ENCODE measurements around the gene TRIM16. TPM values are rescaled to one million over a fixed set of nuclear protein-coding genes. Genes with fewer than 3 reads are reported as not detected.
"Not testable (repeated sequence)": the region's sequence is repeated elsewhere in the genome, so short reads cannot be mapped to it uniquely, and the experiment has no call there.

Gene TRIM16
- total RNA-seq, 1 donor from 2014 or later, result 22.0 TPM

DNA sequence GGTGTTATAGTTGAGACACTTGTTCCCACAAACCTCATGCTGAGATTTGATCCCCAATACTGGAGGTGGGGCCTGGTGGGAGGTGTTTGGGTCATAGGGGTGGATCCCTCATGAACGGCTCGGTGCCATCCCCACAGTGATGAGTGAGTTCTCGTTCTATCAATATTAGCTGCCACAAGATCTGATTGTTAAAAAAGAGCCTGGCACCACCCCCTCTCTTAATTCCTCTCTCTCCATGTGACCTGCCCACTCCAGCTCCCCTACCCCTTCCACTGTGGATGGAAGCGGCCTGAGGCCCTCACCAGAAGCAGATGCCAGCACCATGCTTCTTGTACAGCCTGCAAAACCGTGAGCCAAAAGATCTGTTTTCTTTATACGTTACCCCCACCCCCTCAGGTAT, 31.2 kb downstream of the TRIM16 start:
- intact Hi-C loops (cut with DNase I), result loop anchor here (5.0 kb wide), 1 partner anchor 34 kb away; no protein-coding TSS in a partner anchor
- Histone ChIP-seq H3K4me3 (no peak overlapping the region), H3K27ac (no peak overlapping the region), H3K36me3 (no peaks in the 10 kb centered on the region), H3K4me1 (peaks cover 0 to 13% of the 10 kb centered on the region in 2 donors), H3K27me3 (no peaks in the 10 kb centered on the region), H3K9me3 (no peaks in the 10 kb centered on the region)
- no peak for TF ChIP-seq CTCF (IDR thresholded peaks at IDR 0.05)
- no peak for DNase-seq (ENCODE audit: low spot score in 2 of 2)

DNA sequence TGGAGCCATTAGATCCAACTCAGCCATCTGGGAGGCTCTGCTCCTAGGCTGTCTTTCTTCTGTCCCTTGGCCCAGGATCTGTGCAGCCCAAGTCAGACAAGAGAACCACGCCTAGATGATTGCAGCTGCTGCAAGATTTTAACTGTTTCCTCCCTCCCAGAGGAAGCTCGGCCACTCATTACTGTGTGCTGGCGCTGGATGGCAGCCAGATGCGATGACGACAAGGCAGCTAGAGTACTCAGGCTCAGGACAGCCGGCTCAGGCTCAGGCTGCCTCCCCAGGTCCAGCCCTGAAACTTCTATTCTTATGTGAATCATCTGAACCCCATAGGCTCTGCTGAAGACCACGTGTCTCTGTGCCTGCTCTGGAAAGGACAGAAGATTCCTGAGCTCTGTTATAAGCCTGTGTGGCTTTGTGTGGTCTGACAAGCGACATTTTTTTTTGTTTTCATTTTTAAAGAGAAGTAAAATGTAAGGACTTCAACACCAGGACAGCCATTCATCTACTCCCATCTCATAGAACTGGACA, 32.5 kb downstream of the TRIM16 start:
- intact Hi-C loops (cut with DNase I), result loop anchor here (2.0 to 5.0 kb wide), 2 partner anchors 36 to 47 kb away; partner anchors contain the start of gene ZNF286A
- peak overlapping the region; percentile 67 to 74 for H3K27ac ChIP-seq
- no peaks in the 10 kb centered on the region for H3K27me3 ChIP-seq
- no peaks in the 10 kb centered on the region for H3K9me3 ChIP-seq
- no peak for TF ChIP-seq CTCF (IDR thresholded peaks at IDR 0.05)
- DNase-seq (ENCODE audit: low spot score in 2 of 2), result peak; percentile 90 to 97
- H3K36me3 ChIP-seq, result no peaks in the 10 kb centered on the region
- peak overlapping the region; percentile 70 to 71 for H3K4me3 ChIP-seq
- H3K4me1 ChIP-seq, result peaks cover 0 to 13% of the 10 kb centered on the region in 2 donors

GRCh38 chr17:15650741-15651582, 33.1 kb downstream of the TRIM16 start:
- Histone ChIP-seq H3K27me3 (no peaks in the 10 kb centered on the region), H3K27ac (peak overlapping the region; percentile 67 to 74), H3K36me3 (no peaks in the 10 kb centered on the region), H3K4me3 (peak overlapping the region; percentile 70 to 71), H3K9me3 (no peaks in the 10 kb centered on the region), H3K4me1 (peaks cover 0 to 13% of the 10 kb centered on the region in 2 donors)
- intact Hi-C loops (cut with DNase I), result loop anchor here (2.0 to 5.0 kb wide), 2 partner anchors 36 to 48 kb away; partner anchors contain the start of gene ZNF286A
- no peak for TF ChIP-seq CTCF (IDR thresholded peaks at IDR 0.05)
- no peak for DNase-seq (ENCODE audit: low spot score in 2 of 2)

GRCh38 chr17:15649861-15650421, 34.2 kb downstream of the TRIM16 start:
- H3K4me3 ChIP-seq, result peak overlapping the region; percentile 70 to 71
- no peaks in the 10 kb centered on the region for H3K9me3 ChIP-seq
- H3K27me3 ChIP-seq, result no peaks in the 10 kb centered on the region
- intact Hi-C loops (cut with DNase I), result loop anchor here (2.0 to 5.0 kb wide), 2 partner anchors 37 to 49 kb away; partner anchors contain the start of gene ZNF286A
- TF ChIP-seq CTCF (IDR thresholded peaks at IDR 0.05), result no peak
- DNase-seq (ENCODE audit: low spot score in 2 of 2), result peak in 1 of 2 donors; percentile 78
- H3K27ac ChIP-seq, result peak overlapping the region; percentile 67 to 74
- no peaks in the 10 kb centered on the region for H3K36me3 ChIP-seq
- H3K4me1 ChIP-seq, result peaks cover 0 to 13% of the 10 kb centered on the region in 2 donors

DNA sequence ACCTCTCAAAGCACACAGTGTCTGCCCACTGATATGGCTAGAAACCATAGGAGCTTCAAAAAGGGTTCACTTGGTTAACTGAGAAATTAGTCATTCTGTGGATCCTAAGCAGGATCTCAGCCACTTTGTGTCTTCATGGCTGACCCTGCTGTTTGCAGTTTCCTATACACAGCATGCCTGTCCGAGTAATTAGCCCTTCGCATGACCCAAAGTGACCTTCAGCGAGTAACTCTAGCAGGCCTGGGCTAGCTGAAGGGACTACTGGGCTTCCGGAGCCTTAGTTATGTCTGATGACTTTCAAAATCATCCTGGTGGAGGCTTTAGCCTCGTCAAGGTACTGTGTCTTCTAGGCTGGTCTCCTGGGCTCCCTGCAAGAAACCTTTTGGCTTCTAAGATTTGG, 35.7 kb downstream of the TRIM16 start:
- no peak for TF ChIP-seq CTCF (IDR thresholded peaks at IDR 0.05)
- DNase-seq (ENCODE audit: low spot score in 2 of 2), result no peak
- peak overlapping the region; percentile 67 to 74 for H3K27ac ChIP-seq
- H3K4me3 ChIP-seq, result peak overlapping the region in 1 of 2 donors; percentile 6
- no peaks in the 10 kb centered on the region for H3K27me3 ChIP-seq
- no peaks in the 10 kb centered on the region for H3K9me3 ChIP-seq
- intact Hi-C loops (cut with DNase I), result no loop called here
- no peaks in the 10 kb centered on the region for H3K36me3 ChIP-seq
- H3K4me1 ChIP-seq, result peaks cover 0 to 13% of the 10 kb centered on the region in 2 donors

- H3K36me3 ChIP-seq; intact Hi-C loops (cut with DNase I); H3K4me3 ChIP-seq; H3K4me1 ChIP-seq; DNase-seq (ENCODE audit: low spot score in 2 of 2); H3K27me3 ChIP-seq; H3K9me3 ChIP-seq: not testable (repeated sequence)
- H3K27ac ChIP-seq, result peak overlapping the region; percentile 34 to 55
Measured at GRCh38 chr17:15645942-15646312, 38.2 kb downstream of the TRIM16 start.

DNA sequence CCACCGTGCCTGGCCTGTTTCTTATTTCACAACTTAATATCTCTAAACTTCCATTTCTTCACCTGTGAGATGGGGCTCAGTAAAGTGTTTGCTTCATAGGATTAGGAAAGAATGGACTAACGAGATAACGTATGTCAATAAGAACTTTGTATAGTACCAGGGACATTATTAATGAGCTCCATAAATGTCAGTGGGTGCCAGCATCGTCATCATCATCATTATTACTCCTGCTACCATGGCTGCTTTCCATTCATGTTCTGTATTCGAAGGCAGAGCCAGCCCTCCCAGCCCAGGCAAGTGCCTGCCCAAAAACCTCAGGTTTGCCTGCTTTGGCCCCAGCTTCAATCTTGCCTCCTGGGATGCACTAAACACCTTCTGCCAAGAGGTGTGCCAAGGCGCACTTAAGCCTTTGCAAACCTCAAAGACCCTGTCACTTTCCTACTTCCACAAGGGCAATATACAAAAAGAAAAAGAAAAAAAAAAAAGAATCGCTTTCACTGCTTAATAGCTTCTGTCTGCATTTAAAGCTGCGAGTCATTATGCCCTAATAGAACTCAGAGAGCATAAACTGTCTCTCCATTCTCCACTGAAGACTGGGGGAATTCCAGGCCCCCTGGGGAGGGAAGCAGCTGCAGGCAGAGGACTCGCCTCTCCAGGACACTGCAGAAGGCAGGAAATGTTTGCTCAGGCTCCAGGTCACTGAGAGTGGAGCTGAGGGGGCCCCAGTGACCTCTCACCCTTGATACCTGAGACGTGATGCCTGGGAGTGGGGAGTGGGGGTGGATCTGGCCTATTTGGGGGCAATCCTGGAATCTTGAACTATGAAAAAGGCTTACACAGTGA, 38.8 kb downstream of the TRIM16 start:
- H3K36me3 ChIP-seq; H3K9me3 ChIP-seq; H3K4me1 ChIP-seq; H3K4me3 ChIP-seq; intact Hi-C loops (cut with DNase I); DNase-seq (ENCODE audit: low spot score in 2 of 2); H3K27me3 ChIP-seq: not testable (repeated sequence)
- H3K27ac ChIP-seq, result peak overlapping the region; percentile 34 to 55
